Astrocyte (in vitro differentiated cells and primary cell): ENCODE results near the gene MAN1C1. TPM values are rescaled to one million over a fixed set of nuclear protein-coding genes. Genes with fewer than 3 reads are reported as not detected.

ENCODE experiments used
- DNase-seq: peaks from one replicate; pipeline ENCODE4 v3.0.0-alpha.2; 2010; ENCODE audit warnings: low read depth
- FAIRE-seq: peaks from 2 replicates; lab custom pipeline; 2011; peaks lifted over from hg19 to GRCh38; lab: Jason Lieb, UNC
- H2AFZ ChIP-seq: 2 replicates; pipeline ENCODE4 v1.6.0; 2012; ENCODE audit warnings: low read depth, low read length, inconsistent platforms
- H3K27ac ChIP-seq: 2 replicates; pipeline ENCODE4 v1.5.1; 2011; ENCODE audit warnings: low read depth, low read length, inconsistent platforms
- H3K27me3 ChIP-seq: 2 replicates; pipeline ENCODE4 v1.6.0; 2011; ENCODE audit warnings: low read length, inconsistent platforms; ENCODE audit not compliant: insufficient read depth
- H3K36me3 ChIP-seq: 2 replicates; pipeline ENCODE4 v1.5.1; 2011; ENCODE audit warnings: low read length, inconsistent platforms; ENCODE audit not compliant: insufficient read depth
- H3K4me1 ChIP-seq: 2 replicates; pipeline ENCODE4 v1.5.1; 2011; ENCODE audit warnings: low read length, inconsistent platforms; ENCODE audit not compliant: insufficient read depth
- H3K4me2 ChIP-seq: 2 replicates; pipeline ENCODE4 v1.6.0; 2012; ENCODE audit warnings: low read length, inconsistent platforms
- H3K4me3 ChIP-seq: 2 replicates; pipeline ENCODE4 v1.5.1; 2011; ENCODE audit warnings: low read depth, mild to moderate bottlenecking, low read length, inconsistent platforms; ENCODE audit not compliant: insufficient read depth
- H3K79me2 ChIP-seq: 2 replicates; pipeline ENCODE4 v1.6.0; 2012; ENCODE audit warnings: mild to moderate bottlenecking, low read length, inconsistent platforms; ENCODE audit not compliant: insufficient read depth
- H3K9ac ChIP-seq: 2 replicates; pipeline ENCODE4 v1.6.0; 2012; ENCODE audit warnings: mild to moderate bottlenecking, low read length, inconsistent platforms
- H3K9me3 ChIP-seq: 2 replicates; pipeline ENCODE4 v1.5.1; 2012; ENCODE audit warnings: low read depth, mild to moderate bottlenecking, low read length, inconsistent platforms; ENCODE audit not compliant: insufficient read depth
- H4K20me1 ChIP-seq: 2 replicates; pipeline ENCODE4 v1.6.0; 2012; ENCODE audit warnings: low read length, inconsistent platforms; ENCODE audit not compliant: insufficient read depth
- H3K27ac Mint-ChIP-seq: one replicate; pipeline ENCODE4 v1.8.0; 2021; ENCODE audit warnings: mild to moderate bottlenecking, mixed read lengths; ENCODE audit not compliant: unreplicated experiment
- H3K27me3 Mint-ChIP-seq: one replicate; pipeline ENCODE4 v1.8.0; 2021; ENCODE audit warnings: low read depth, mixed read lengths; ENCODE audit not compliant: unreplicated experiment
- H3K36me3 Mint-ChIP-seq: one replicate; pipeline ENCODE4 v1.8.0; 2021; ENCODE audit warnings: low read depth, mixed read lengths; ENCODE audit not compliant: unreplicated experiment
- H3K4me1 Mint-ChIP-seq: one replicate; pipeline ENCODE4 v1.8.0; 2021; ENCODE audit warnings: low read depth, mixed read lengths; ENCODE audit not compliant: unreplicated experiment
- H3K4me3 Mint-ChIP-seq: one replicate; pipeline ENCODE4 v1.8.0; 2021; ENCODE audit warnings: mild to moderate bottlenecking, moderate library complexity, mixed read lengths; ENCODE audit not compliant: unreplicated experiment
- H3K9me3 Mint-ChIP-seq: one replicate; pipeline ENCODE4 v1.8.0; 2021; ENCODE audit warnings: mild to moderate bottlenecking, mixed read lengths; ENCODE audit not compliant: unreplicated experiment
- EZH2 ChIP-seq: IDR thresholded peaks from 2 replicates; pipeline ENCODE4 v1.6.1; 2012; ENCODE audit warnings: mild to moderate bottlenecking, low read length, inconsistent platforms; ENCODE audit not compliant: insufficient read depth
- total RNA-seq: library from RNA; stranded (reverse); gene quantifications from 2 replicates; pipeline ENCODE4 v1.2.1, GENCODE V29; 2021
- TF ChIP-seq, protein P1 (sequence below): IDR thresholded peaks from 2 replicates; pipeline ENCODE4 v1.5.1; 2011; ENCODE audit warnings: low read depth, mild to moderate bottlenecking, inconsistent platforms, low read length, moderate library complexity; ENCODE audit not compliant: insufficient read depth

The MAN1C1 gene
- total RNA-seq, 1 donor from 2014 or later, result 0.86 TPM

DNA sequence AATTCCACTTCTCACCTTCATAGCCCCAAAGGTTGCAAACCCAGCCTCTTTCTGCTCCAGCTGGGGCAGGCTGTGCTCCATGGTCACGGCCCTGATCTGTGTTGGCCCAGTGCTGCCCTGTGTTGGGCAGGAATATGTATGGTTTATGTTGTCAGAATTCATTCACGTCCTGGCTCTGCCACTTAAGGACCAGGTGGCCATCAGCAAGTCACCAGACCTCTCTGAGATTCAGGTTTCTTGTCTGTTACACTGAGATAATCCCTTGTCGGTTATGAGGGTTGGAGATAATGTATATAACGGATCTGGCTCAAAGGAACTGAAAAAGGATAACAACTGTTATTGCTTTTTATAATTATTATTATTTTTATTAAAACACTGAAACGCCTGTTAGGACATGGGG is 144.3 kb downstream of the MAN1C1 start:
- Histone ChIP-seq H2AFZ (no peak overlapping the region), H3K36me3 (no peaks in the 10 kb centered on the region), H3K4me3 (no peak overlapping the region), H3K27me3 (peaks cover 20% of the 10 kb centered on the region), H3K9ac (no peak overlapping the region), H3K4me2 (no peak overlapping the region), H3K9me3 (no peaks in the 10 kb centered on the region), H3K4me1 (no peaks in the 10 kb centered on the region), H3K79me2 (no peaks in the 10 kb centered on the region), H4K20me1 (no peaks in the 10 kb centered on the region), H3K27ac (no peak overlapping the region)
- Mint-ChIP-seq H3K4me1 (peaks cover 6% of the 10 kb centered on the region), H3K36me3 (no peaks in the 10 kb centered on the region), H3K27me3 (peaks cover 50% of the 10 kb centered on the region), H3K9me3 (no peaks in the 10 kb centered on the region), H3K27ac (no peak overlapping the region), H3K4me3 (no peak overlapping the region)
- FAIRE-seq, result no peak
- no peak for DNase-seq
- TF ChIP-seq, protein P1, sequence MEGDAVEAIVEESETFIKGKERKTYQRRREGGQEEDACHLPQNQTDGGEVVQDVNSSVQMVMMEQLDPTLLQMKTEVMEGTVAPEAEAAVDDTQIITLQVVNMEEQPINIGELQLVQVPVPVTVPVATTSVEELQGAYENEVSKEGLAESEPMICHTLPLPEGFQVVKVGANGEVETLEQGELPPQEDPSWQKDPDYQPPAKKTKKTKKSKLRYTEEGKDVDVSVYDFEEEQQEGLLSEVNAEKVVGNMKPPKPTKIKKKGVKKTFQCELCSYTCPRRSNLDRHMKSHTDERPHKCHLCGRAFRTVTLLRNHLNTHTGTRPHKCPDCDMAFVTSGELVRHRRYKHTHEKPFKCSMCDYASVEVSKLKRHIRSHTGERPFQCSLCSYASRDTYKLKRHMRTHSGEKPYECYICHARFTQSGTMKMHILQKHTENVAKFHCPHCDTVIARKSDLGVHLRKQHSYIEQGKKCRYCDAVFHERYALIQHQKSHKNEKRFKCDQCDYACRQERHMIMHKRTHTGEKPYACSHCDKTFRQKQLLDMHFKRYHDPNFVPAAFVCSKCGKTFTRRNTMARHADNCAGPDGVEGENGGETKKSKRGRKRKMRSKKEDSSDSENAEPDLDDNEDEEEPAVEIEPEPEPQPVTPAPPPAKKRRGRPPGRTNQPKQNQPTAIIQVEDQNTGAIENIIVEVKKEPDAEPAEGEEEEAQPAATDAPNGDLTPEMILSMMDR, result no peak
- TF ChIP-seq EZH2, result no peak

DNA sequence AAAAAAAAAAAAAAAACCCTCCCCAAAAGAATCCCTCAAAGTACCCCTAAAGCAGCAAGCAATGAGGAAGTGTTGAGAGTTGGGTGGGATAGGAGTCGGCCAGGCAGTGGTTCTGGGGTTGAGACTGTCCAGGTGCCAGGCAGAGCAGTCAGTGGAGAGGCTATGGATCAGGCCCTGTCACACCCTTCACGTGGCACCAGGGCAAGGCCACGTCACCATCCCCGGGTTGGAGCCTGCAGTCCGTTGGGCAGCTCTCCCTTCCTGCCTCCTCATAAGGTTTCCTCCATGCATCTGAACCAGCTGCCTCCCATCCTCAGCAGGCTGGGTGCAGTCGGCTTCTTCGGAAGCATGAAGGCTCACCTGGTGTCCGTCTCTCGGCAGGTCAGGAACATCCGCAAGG is 146.9 kb downstream of the MAN1C1 start:
- no peak for DNase-seq
- H3K4me3 Mint-ChIP-seq, result no peak overlapping the region
- no peak overlapping the region for H3K27ac ChIP-seq
- H3K4me3 ChIP-seq, result no peak overlapping the region
- peaks cover 6% of the 10 kb centered on the region for H3K4me1 Mint-ChIP-seq
- H4K20me1 ChIP-seq, result no peaks in the 10 kb centered on the region
- H3K36me3 Mint-ChIP-seq, result no peaks in the 10 kb centered on the region
- H3K9ac ChIP-seq, result no peak overlapping the region
- FAIRE-seq, result no peak
- no peaks in the 10 kb centered on the region for H3K79me2 ChIP-seq
- no peak overlapping the region for H3K4me2 ChIP-seq
- H2AFZ ChIP-seq, result no peak overlapping the region
- no peaks in the 10 kb centered on the region for H3K36me3 ChIP-seq
- no peaks in the 10 kb centered on the region for H3K9me3 Mint-ChIP-seq
- no peaks in the 10 kb centered on the region for H3K9me3 ChIP-seq
- H3K27me3 Mint-ChIP-seq, result peaks cover 24% of the 10 kb centered on the region
- TF ChIP-seq, protein P1, result no peak
- no peak for TF ChIP-seq EZH2
- no peaks in the 10 kb centered on the region for H3K4me1 ChIP-seq
- peaks cover 5% of the 10 kb centered on the region for H3K27me3 ChIP-seq
- no peak overlapping the region for H3K27ac Mint-ChIP-seq

GRCh38 chr1:25765136-25765922 is 148.7 kb downstream of the MAN1C1 start:
- no peaks in the 10 kb centered on the region for H3K4me1 ChIP-seq
- no peaks in the 10 kb centered on the region for H3K36me3 ChIP-seq
- H3K36me3 Mint-ChIP-seq, result no peaks in the 10 kb centered on the region
- no peak for DNase-seq
- FAIRE-seq, result no peak
- no peaks in the 10 kb centered on the region for H4K20me1 ChIP-seq
- H3K79me2 ChIP-seq, result no peaks in the 10 kb centered on the region
- TF ChIP-seq, protein P1, result no peak
- TF ChIP-seq EZH2, result no peak
- H3K9me3 ChIP-seq, result no peaks in the 10 kb centered on the region
- H3K9me3 Mint-ChIP-seq, result no peaks in the 10 kb centered on the region
- H3K27ac ChIP-seq, result no peak overlapping the region
- peak overlapping the region; percentile 18 for H3K27ac Mint-ChIP-seq
- H3K4me3 ChIP-seq, result no peak overlapping the region
- H3K4me2 ChIP-seq, result no peak overlapping the region
- H3K27me3 Mint-ChIP-seq, result peaks cover 14% of the 10 kb centered on the region
- no peak overlapping the region for H3K9ac ChIP-seq
- H3K4me1 Mint-ChIP-seq, result peaks cover 6% of the 10 kb centered on the region
- no peak overlapping the region for H2AFZ ChIP-seq
- no peak overlapping the region for H3K4me3 Mint-ChIP-seq
- no peaks in the 10 kb centered on the region for H3K27me3 ChIP-seq
